ENCODE measurements around the gene BBS1. TPM values are rescaled to one million over a fixed set of nuclear protein-coding genes. Genes with fewer than 3 reads are reported as not detected.

Gene BBS1
- total and polyA plus RNA-seq, 7 experiments from 2014 or later: 9.6 to 38.2 (median 22.7) TPM

DNA sequence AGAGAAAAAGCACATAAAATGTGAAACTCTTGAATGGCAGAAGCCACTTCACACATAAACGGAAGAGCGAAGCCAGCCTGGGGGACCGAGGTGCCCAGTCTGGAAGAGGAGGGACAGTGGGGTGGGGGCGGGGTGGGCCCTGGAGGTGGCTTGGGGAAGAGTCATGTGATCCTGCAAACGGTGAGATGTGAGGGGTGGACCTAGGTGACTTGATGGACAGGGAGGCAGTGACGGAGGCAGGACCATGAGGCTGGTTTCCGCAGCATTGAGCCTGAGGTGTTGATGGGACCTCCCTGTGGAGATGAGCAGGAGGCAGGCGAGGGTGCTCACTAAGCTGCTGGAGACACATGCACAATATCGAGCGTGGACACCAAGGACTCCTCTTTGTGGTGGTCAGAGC, 18.6 kb downstream of the BBS1 start:
- intact Hi-C loops (cut with micrococcal nuclease): no loop called here
- Histone ChIP-seq H3K9me3 (ENCODE audit: control insufficient read depth in 2 of 3, low read length in 3 of 3) (no peaks in the 10 kb centered on the region), H3K27ac (ENCODE audit: low read depth, low read length) (no peak overlapping the region), H3K36me3 (ENCODE audit: control insufficient read depth in 2 of 3, insufficient read depth in 3 of 3, low read length in 3 of 3) (peaks cover 0 to 22% (median 0%) of the 10 kb centered on the region in 3 experiments), H3K4me3 (ENCODE audit: low read length) (no peak overlapping the region), H3K27me3 (ENCODE audit: control insufficient read depth in 2 of 2, insufficient read depth in 2 of 2, low read length in 2 of 2) (no peaks in the 10 kb centered on the region), H3K4me1 (ENCODE audit: control insufficient read depth in 2 of 2, insufficient read depth in 2 of 2, low read length in 2 of 2) (no peaks in the 10 kb centered on the region)
- ChIA-PET POLR2A (no interaction called here), CTCF (no interaction called here)
- Mint-ChIP-seq H3K9me3 (peaks cover 0 to 3% (median 0%) of the 10 kb centered on the region in 11 donors), H3K4me1 (peaks cover 0 to 26% (median 4%) of the 10 kb centered on the region in 7 donors), H3K27ac (peak overlapping the region in 1 of 9 donors; percentile 52), H3K27me3 (no peaks in the 10 kb centered on the region), H3K36me3 (peaks cover 4 to 30% (median 5%) of the 10 kb centered on the region in 5 donors), H3K4me3 (no peak overlapping the region)
- no peak for ATAC-seq
- no peak for DNase-seq

DNA sequence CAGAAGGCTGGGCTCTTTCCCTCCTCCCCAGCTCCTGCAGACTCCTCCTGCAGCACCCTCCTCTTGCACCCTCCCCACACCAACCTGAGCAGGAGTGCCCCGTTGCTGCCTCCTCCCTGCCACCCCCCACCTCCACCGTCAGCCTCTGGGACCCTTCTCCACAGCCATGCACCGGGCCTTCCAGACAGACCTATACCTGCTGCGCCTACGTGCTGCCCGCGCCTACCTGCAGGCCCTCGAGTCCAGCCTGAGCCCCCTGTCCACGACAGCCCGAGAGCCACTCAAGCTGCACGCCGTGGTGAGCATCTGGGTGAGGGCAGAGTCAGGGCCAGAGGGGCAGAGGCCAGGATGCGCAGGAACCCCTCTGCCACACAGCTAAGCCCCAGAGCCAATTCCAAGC, 19.2 kb downstream of the BBS1 start:
- no peak overlapping the region for H3K4me3 ChIP-seq (ENCODE audit: low read length)
- Mint-ChIP-seq H3K27me3 (no peaks in the 10 kb centered on the region), H3K36me3 (peaks cover 4 to 26% (median 5%) of the 10 kb centered on the region in 5 donors), H3K4me3 (no peak overlapping the region), H3K27ac (no peak overlapping the region), H3K4me1 (peaks cover 0 to 26% (median 4%) of the 10 kb centered on the region in 7 donors), H3K9me3 (peaks cover 0 to 4% (median 0%) of the 10 kb centered on the region in 11 donors)
- no peak overlapping the region for H3K27ac ChIP-seq (ENCODE audit: low read depth, low read length)
- peaks cover 0 to 22% (median 0%) of the 10 kb centered on the region in 3 experiments for H3K36me3 ChIP-seq (ENCODE audit: control insufficient read depth in 2 of 3, insufficient read depth in 3 of 3, low read length in 3 of 3)
- no peaks in the 10 kb centered on the region for H3K4me1 ChIP-seq (ENCODE audit: control insufficient read depth in 2 of 2, insufficient read depth in 2 of 2, low read length in 2 of 2)
- intact Hi-C loops (cut with micrococcal nuclease): no loop called here
- ATAC-seq (peak; percentile 27), DNase-seq (no peak)
- no peaks in the 10 kb centered on the region for H3K9me3 ChIP-seq (ENCODE audit: control insufficient read depth in 2 of 3, low read length in 3 of 3)
- H3K27me3 ChIP-seq (ENCODE audit: control insufficient read depth in 2 of 2, insufficient read depth in 2 of 2, low read length in 2 of 2): no peaks in the 10 kb centered on the region
- POLR2A ChIA-PET: no interaction called here
- CTCF ChIA-PET: no interaction called here

GRCh38 chr11:66530927-66531709, 20.7 kb downstream of the BBS1 start:
- H3K9me3 ChIP-seq (ENCODE audit: control insufficient read depth in 2 of 3, low read length in 3 of 3): no peaks in the 10 kb centered on the region
- DNase-seq: no peak
- POLR2A ChIA-PET: no interaction called here
- H3K4me3 ChIP-seq (ENCODE audit: low read length): no peak overlapping the region
- H3K27ac ChIP-seq (ENCODE audit: low read depth, low read length): no peak overlapping the region
- intact Hi-C loops (cut with micrococcal nuclease): no loop called here
- Mint-ChIP-seq H3K4me1 (peaks cover 0 to 24% (median 8%) of the 10 kb centered on the region in 7 donors), H3K4me3 (no peak overlapping the region), H3K27ac (no peak overlapping the region), H3K36me3 (peaks cover 4 to 30% (median 12%) of the 10 kb centered on the region in 5 donors), H3K27me3 (no peaks in the 10 kb centered on the region), H3K9me3 (peaks cover 0 to 2% (median 0%) of the 10 kb centered on the region in 11 donors)
- peaks cover 0 to 29% (median 0%) of the 10 kb centered on the region in 3 experiments for H3K36me3 ChIP-seq (ENCODE audit: control insufficient read depth in 2 of 3, insufficient read depth in 3 of 3, low read length in 3 of 3)
- CTCF ChIA-PET: no interaction called here
- H3K27me3 ChIP-seq (ENCODE audit: control insufficient read depth in 2 of 2, insufficient read depth in 2 of 2, low read length in 2 of 2): no peaks in the 10 kb centered on the region
- H3K4me1 ChIP-seq (ENCODE audit: control insufficient read depth in 2 of 2, insufficient read depth in 2 of 2, low read length in 2 of 2): no peaks in the 10 kb centered on the region
- no peak for ATAC-seq

GRCh38 chr11:66531841-66532240, 21.4 kb downstream of the BBS1 start:
- Mint-ChIP-seq H3K27me3 (no peaks in the 10 kb centered on the region), H3K9me3 (peaks cover 0 to 2% (median 0%) of the 10 kb centered on the region in 11 donors), H3K27ac (peak overlapping the region in 2 of 9 donors; percentile 38 to 82), H3K4me1 (peaks cover 0 to 22% (median 8%) of the 10 kb centered on the region in 7 donors), H3K36me3 (peaks cover 4 to 25% (median 12%) of the 10 kb centered on the region in 5 donors), H3K4me3 (no peak overlapping the region)
- H3K36me3 ChIP-seq (ENCODE audit: control insufficient read depth in 2 of 3, insufficient read depth in 3 of 3, low read length in 3 of 3): peaks cover 0 to 34% (median 0%) of the 10 kb centered on the region in 3 experiments
- H3K4me3 ChIP-seq (ENCODE audit: low read length): no peak overlapping the region
- no peak for ATAC-seq
- ChIA-PET CTCF (interaction anchor here (0.8 kb wide), 1 partner anchor 129 kb away, joined by 3 read pairs; no protein-coding TSS in a partner anchor), POLR2A (no interaction called here)
- no peaks in the 10 kb centered on the region for H3K4me1 ChIP-seq (ENCODE audit: control insufficient read depth in 2 of 2, insufficient read depth in 2 of 2, low read length in 2 of 2)
- intact Hi-C loops (cut with micrococcal nuclease): no loop called here
- H3K27ac ChIP-seq (ENCODE audit: low read depth, low read length): no peak overlapping the region
- no peaks in the 10 kb centered on the region for H3K9me3 ChIP-seq (ENCODE audit: control insufficient read depth in 2 of 3, low read length in 3 of 3)
- H3K27me3 ChIP-seq (ENCODE audit: control insufficient read depth in 2 of 2, insufficient read depth in 2 of 2, low read length in 2 of 2): no peaks in the 10 kb centered on the region
- no peak for DNase-seq

DNA sequence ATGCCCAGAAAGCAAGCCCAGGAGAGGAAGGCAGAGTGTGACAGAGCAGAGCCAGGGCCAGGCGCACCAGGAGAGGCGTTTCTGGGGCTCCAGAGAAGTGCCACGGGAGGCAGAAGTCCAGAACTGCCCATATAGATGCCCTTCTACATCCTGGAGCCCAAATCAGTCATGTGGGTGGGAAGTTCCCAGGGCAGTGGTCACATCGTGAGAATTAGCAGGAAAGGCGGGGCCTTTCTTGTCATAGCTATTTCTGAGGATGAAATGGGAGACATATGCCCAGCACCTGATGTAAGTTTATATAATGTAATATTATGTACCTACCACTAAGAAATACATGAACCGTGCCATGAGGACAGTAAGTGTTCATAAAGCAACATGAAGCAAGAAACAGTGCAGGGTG, 22.3 kb downstream of the BBS1 start:
- H3K36me3 ChIP-seq (ENCODE audit: control insufficient read depth in 2 of 3, insufficient read depth in 3 of 3, low read length in 3 of 3): peaks cover 0 to 39% (median 0%) of the 10 kb centered on the region in 3 experiments
- H3K4me1 Mint-ChIP-seq: peaks cover 0 to 22% (median 8%) of the 10 kb centered on the region in 7 donors
- H3K27ac ChIP-seq (ENCODE audit: low read depth, low read length): no peak overlapping the region
- H3K4me1 ChIP-seq (ENCODE audit: control insufficient read depth in 2 of 2, insufficient read depth in 2 of 2, low read length in 2 of 2): no peaks in the 10 kb centered on the region
- no peaks in the 10 kb centered on the region for H3K27me3 ChIP-seq (ENCODE audit: control insufficient read depth in 2 of 2, insufficient read depth in 2 of 2, low read length in 2 of 2)
- ATAC-seq (no peak), DNase-seq (no peak)
- peaks cover 0 to 2% (median 0%) of the 10 kb centered on the region in 11 donors for H3K9me3 Mint-ChIP-seq
- no peaks in the 10 kb centered on the region for H3K27me3 Mint-ChIP-seq
- H3K4me3 ChIP-seq (ENCODE audit: low read length): no peak overlapping the region
- ChIA-PET CTCF (interaction anchor here (0.5 to 0.8 kb wide), 2 partner anchors 128 to 1230 kb away, joined by 3 read pairs; no protein-coding TSS in a partner anchor), POLR2A (interaction anchor here (0.6 kb wide), 1 partner anchor 45 kb away, joined by 4 read pairs; no protein-coding TSS in a partner anchor)
- H3K9me3 ChIP-seq (ENCODE audit: control insufficient read depth in 2 of 3, low read length in 3 of 3): no peaks in the 10 kb centered on the region
- H3K27ac Mint-ChIP-seq: peak overlapping the region in 3 of 9 donors; percentile 38 to 49 (median 38)
- H3K4me3 Mint-ChIP-seq: no peak overlapping the region
- intact Hi-C loops (cut with micrococcal nuclease): no loop called here
- H3K36me3 Mint-ChIP-seq: peaks cover 5 to 25% (median 12%) of the 10 kb centered on the region in 5 donors

- no peak for ATAC-seq
- Histone ChIP-seq H3K27me3 (ENCODE audit: control insufficient read depth in 2 of 2, insufficient read depth in 2 of 2, low read length in 2 of 2) (no peaks in the 10 kb centered on the region), H3K36me3 (ENCODE audit: control insufficient read depth in 2 of 3, insufficient read depth in 3 of 3, low read length in 3 of 3) (peaks cover 0 to 53% (median 12%) of the 10 kb centered on the region in 3 experiments), H3K9me3 (ENCODE audit: control insufficient read depth in 2 of 3, low read length in 3 of 3) (no peaks in the 10 kb centered on the region), H3K4me3 (ENCODE audit: low read length) (no peak overlapping the region), H3K27ac (ENCODE audit: low read depth, low read length) (no peak overlapping the region), H3K4me1 (ENCODE audit: control insufficient read depth in 2 of 2, insufficient read depth in 2 of 2, low read length in 2 of 2) (peaks cover 10 to 11% of the 10 kb centered on the region in 2 donors)
- H3K27ac Mint-ChIP-seq: peak overlapping the region in 2 of 9 donors; percentile 7 to 61
- H3K4me3 Mint-ChIP-seq: no peak overlapping the region
- no peak for DNase-seq
- no peaks in the 10 kb centered on the region for H3K27me3 Mint-ChIP-seq
- peaks cover 0 to 1% (median 0%) of the 10 kb centered on the region in 11 donors for H3K9me3 Mint-ChIP-seq
- H3K36me3 Mint-ChIP-seq: peaks cover 8 to 32% (median 15%) of the 10 kb centered on the region in 5 donors
- H3K4me1 Mint-ChIP-seq: peaks cover 8 to 36% (median 29%) of the 10 kb centered on the region in 7 donors
- ChIA-PET CTCF (no interaction called here), POLR2A (no interaction called here)
- intact Hi-C loops (cut with micrococcal nuclease): no loop called here
These were observed 28.9 kb downstream of the BBS1 start for GRCh38 chr11:66539170-66539869.
